GM23338 (cell line): Measurements from ENCODE around the gene SMOC2. TPM values are rescaled to one million over a fixed set of nuclear protein-coding genes. Genes with fewer than 3 reads are reported as not detected.

ENCODE experiments used
- ATAC-seq: fragments of 200-7000 bp; cut with Tn5 transposase; 3 replicates; pipeline ENCODE4 v1.9.1; 2020
- DNase-seq: peaks from one replicate; pipeline ENCODE4 v3.0.0-alpha.2; 2015; ENCODE audit warnings: low spot score
- H2AFZ ChIP-seq: fragments of 200-600 bp; sonication (generic); 2 replicates; pipeline ENCODE4 v1.8.0; 2016; ENCODE audit warnings: antibody characterized with exemption, mild to moderate bottlenecking, moderate library complexity
- H3F3A ChIP-seq: fragments of 200-600 bp; sonication (generic); replicated peaks from 2 replicates; pipeline ENCODE4 v1.8.0; 2017; ENCODE audit warnings: antibody characterized with exemption, mixed run types, low read depth
- H3K27ac ChIP-seq: fragments of 200-600 bp; sonication (generic); 2 replicates; pipeline ENCODE4 v1.6.1; 2016; ENCODE audit warnings: low read depth
- H3K27me3 ChIP-seq: fragments of 200-600 bp; sonication (generic); 2 replicates; pipeline ENCODE4 v1.8.0; 2016; ENCODE audit warnings: mild to moderate bottlenecking, mixed run types, moderate library complexity; ENCODE audit not compliant: insufficient read depth
- H3K36me3 ChIP-seq: fragments of 200-600 bp; sonication (generic); 2 replicates; pipeline ENCODE4 v1.8.0; 2016; ENCODE audit warnings: mild to moderate bottlenecking; ENCODE audit not compliant: insufficient read depth
- H3K4me1 ChIP-seq: fragments of 200-600 bp; sonication (generic); 2 replicates; pipeline ENCODE4 v1.8.0; 2016; ENCODE audit warnings: mild to moderate bottlenecking, moderate library complexity; ENCODE audit not compliant: insufficient read depth
- H3K4me2 ChIP-seq: fragments of 200-600 bp; sonication (generic); 2 replicates; pipeline ENCODE4 v1.7.1; 2017; ENCODE audit warnings: mixed run types
- H3K4me3 ChIP-seq: fragments of 200-600 bp; sonication (generic); 2 replicates; pipeline ENCODE4 v1.6.1; 2016; ENCODE audit warnings: mixed run types
- H3K79me2 ChIP-seq: fragments of 200-600 bp; sonication (generic); replicated peaks from 2 replicates; pipeline ENCODE4 v1.8.0; 2017; ENCODE audit warnings: mild to moderate bottlenecking; ENCODE audit not compliant: insufficient read depth
- H3K9me2 ChIP-seq: fragments of 200-600 bp; sonication (generic); 2 replicates; pipeline ENCODE4 v1.8.0; 2017; ENCODE audit not compliant: insufficient read depth
- H4K20me1 ChIP-seq: fragments of 200-600 bp; sonication (generic); replicated peaks from 2 replicates; pipeline ENCODE4 v1.8.0; 2017; ENCODE audit warnings: mild to moderate bottlenecking; ENCODE audit not compliant: insufficient read depth
- H3K27ac Mint-ChIP-seq: 2 replicates; pipeline ENCODE4 v1.8.0; 2020; ENCODE audit warnings: inconsistent platforms, mild to moderate bottlenecking, moderate library complexity, mixed read lengths
- H3K27me3 Mint-ChIP-seq: 3 replicates; pipeline ENCODE4 v1.8.0; 2022; ENCODE audit warnings: low read depth, mild to moderate bottlenecking, moderate library complexity, mixed read lengths, inconsistent platforms; ENCODE audit not compliant: insufficient read depth, poor library complexity
- H3K36me3 Mint-ChIP-seq: 3 replicates; pipeline ENCODE4 v1.8.0; 2021; ENCODE audit warnings: low read depth, mild to moderate bottlenecking, inconsistent platforms, moderate library complexity, mixed read lengths
- H3K4me1 Mint-ChIP-seq: 3 replicates; pipeline ENCODE4 v1.8.0; 2020; ENCODE audit warnings: mild to moderate bottlenecking, inconsistent platforms, mixed read lengths
- H3K4me3 Mint-ChIP-seq: 3 replicates; pipeline ENCODE4 v1.8.0; 2021; ENCODE audit warnings: moderate library complexity, mild to moderate bottlenecking, inconsistent platforms, mixed read lengths
- H3K9me3 Mint-ChIP-seq: 3 replicates; pipeline ENCODE4 v1.8.0; 2020; ENCODE audit warnings: moderate library complexity, mild to moderate bottlenecking, inconsistent platforms, mixed read lengths
- CREB1 ChIP-seq: fragments of 250-450 bp; sonication (Bioruptor Pico); IDR thresholded peaks from 2 replicates; pipeline ENCODE4 v1.5.0; 2020; ENCODE audit warnings: low read depth, mild to moderate bottlenecking, moderate library complexity
- EZH2 ChIP-seq: fragments of 200-600 bp; sonication (generic); IDR thresholded peaks from one replicate; pipeline ENCODE4 v1.8.0; 2017; ENCODE audit warnings: antibody characterized with exemption, mild to moderate bottlenecking, low read depth; ENCODE audit not compliant: unreplicated experiment
- EZH2phosphoT487 ChIP-seq: fragments of 200-600 bp; sonication (generic); IDR thresholded peaks from one replicate; pipeline ENCODE4 v1.8.1; 2018; ENCODE audit warnings: antibody characterized with exemption; ENCODE audit not compliant: unreplicated experiment
- JUNB ChIP-seq: IDR thresholded peaks from one replicate; pipeline ENCODE4 v1.6.1; 2016; ENCODE audit warnings: antibody characterized with exemption; ENCODE audit not compliant: unreplicated experiment
- NANOG ChIP-seq: IDR thresholded peaks from 2 replicates; pipeline ENCODE4 v1.6.1; 2016; ENCODE audit warnings: antibody characterized with exemption, borderline replicate concordance
- POLR2AphosphoS5 ChIP-seq: IDR thresholded peaks from 2 replicates; pipeline ENCODE4 v1.6.1; 2016; ENCODE audit warnings: antibody characterized with exemption, low read depth
- STAT1 ChIP-seq: IDR thresholded peaks from one replicate; pipeline ENCODE4 v1.6.1; 2016; ENCODE audit warnings: antibody characterized with exemption; ENCODE audit not compliant: unreplicated experiment
- ZNF114 ChIP-seq: fragments of 250-450 bp; sonication (Bioruptor Pico); IDR thresholded peaks from 2 replicates; pipeline ENCODE4 v1.5.0; 2020; ENCODE audit warnings: mild to moderate bottlenecking, moderate library complexity
- ZNF331 ChIP-seq: fragments of 250-450 bp; sonication (Bioruptor Pico); IDR thresholded peaks from 2 replicates; pipeline ENCODE4 v1.5.0; 2020; ENCODE audit warnings: low read depth, mild to moderate bottlenecking, moderate library complexity
- polyA plus RNA-seq: library from polyadenylated mRNA; unstranded; fragments of >200 nt; fragmentation: Nextera tagmentation; extraction: Ambion mirVana; gene quantifications from 2 replicates; pipeline ENCODE4 v1.2.1, GENCODE V29; 2016
- total RNA-seq: library from RNA; depleted of rRNA; stranded (reverse); fragments of >200 nt; shearing (Covaris generic); gene quantifications from 2 replicates; pipeline ENCODE4 v1.2.3, GENCODE V29; 2014
- TF ChIP-seq, protein P1 (sequence below), 2 experiments: fragments of 200-600 bp in 1 of 2; sonication (generic) in 1 of 2; conservative IDR thresholded peaks; 2 replicates each; pipeline versions ENCODE4 v1.5.1 to v1.6.1; 2016 to 2017; ENCODE audit warnings: antibody characterized with exemption in 2 of 2, low read depth in 2 of 2, mild to moderate bottlenecking in 2 of 2, moderate library complexity in 1 of 2
- TF ChIP-seq, protein P2 (sequence below): IDR thresholded peaks from 2 replicates; pipeline ENCODE4 v1.6.1; 2016; ENCODE audit warnings: antibody characterized with exemption
- TF ChIP-seq, protein P3 (sequence below): IDR thresholded peaks from one replicate; pipeline ENCODE4 v1.6.1; 2018; ENCODE audit warnings: antibody characterized with exemption; ENCODE audit not compliant: unreplicated experiment
- TF ChIP-seq, protein P4 (sequence below): fragments of 250-450 bp; sonication (Bioruptor Pico); IDR thresholded peaks from 2 replicates; pipeline ENCODE4 v1.5.0; 2020; ENCODE audit warnings: mild to moderate bottlenecking, moderate library complexity

The SMOC2 gene
- total and polyA plus RNA-seq, 2 experiments from 2014 or later: 4.3 to 6.5 TPM

DNA sequence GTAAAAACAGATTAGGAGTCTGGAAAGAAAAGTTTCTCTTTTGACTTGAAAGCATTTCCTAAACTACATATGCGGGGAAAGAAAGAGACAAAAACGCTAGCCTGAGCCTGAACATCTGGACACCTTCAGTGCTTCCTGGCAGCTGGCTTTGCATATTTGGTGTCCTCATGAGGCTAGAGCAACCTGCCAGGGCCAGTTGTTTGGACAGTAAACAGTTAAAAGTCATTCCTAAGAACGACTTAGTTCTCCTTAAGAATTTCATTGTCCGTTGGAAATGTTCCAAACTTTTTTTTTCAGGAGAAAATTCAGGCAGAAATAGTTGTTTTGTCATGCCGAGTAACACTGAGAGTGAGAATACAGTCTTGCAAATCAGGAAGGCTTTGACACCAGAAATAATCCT, 199.8 kb downstream of the SMOC2 start:
- Mint-ChIP-seq H3K9me3 (no peaks in the 10 kb centered on the region; the same call in 2 of the 3 replicates), H3K4me3 (no peak overlapping the region), H3K27me3 (peaks cover 4% of the 10 kb centered on the region), H3K36me3 (no peaks in the 10 kb centered on the region; the same call in 1 of the 3 replicates), H3K27ac (no peak overlapping the region; the same call in 1 of the 2 replicates), H3K4me1 (peaks cover 43% of the 10 kb centered on the region)
- no peak overlapping the region for H3K4me2 ChIP-seq
- no peaks in the 10 kb centered on the region for H3K27me3 ChIP-seq
- H2AFZ ChIP-seq: no peak overlapping the region
- no peaks in the 10 kb centered on the region for H3K9me2 ChIP-seq
- no peaks in the 10 kb centered on the region for H3K36me3 ChIP-seq
- H3K79me2 ChIP-seq: no peaks in the 10 kb centered on the region
- H4K20me1 ChIP-seq: no peaks in the 10 kb centered on the region
- H3F3A ChIP-seq: no peaks in the 10 kb centered on the region
- no peak overlapping the region for H3K4me3 ChIP-seq
- H3K27ac ChIP-seq: no peak overlapping the region
- no peak for ATAC-seq
- peaks cover 10% of the 10 kb centered on the region; the same call in 1 of the 2 replicates for H3K4me1 ChIP-seq
- TF ChIP-seq ZNF114 (CRISPR knock-in tag) (no peak), POLR2AphosphoS5 (no peak), CREB1 (CRISPR knock-in tag) (no peak), JUNB (no peak), EZH2phosphoT487 (no peak), EZH2 (no peak), ZNF331 (CRISPR knock-in tag) (no peak), STAT1 (no peak), NANOG (no peak)
- TF ChIP-seq, protein P1, sequence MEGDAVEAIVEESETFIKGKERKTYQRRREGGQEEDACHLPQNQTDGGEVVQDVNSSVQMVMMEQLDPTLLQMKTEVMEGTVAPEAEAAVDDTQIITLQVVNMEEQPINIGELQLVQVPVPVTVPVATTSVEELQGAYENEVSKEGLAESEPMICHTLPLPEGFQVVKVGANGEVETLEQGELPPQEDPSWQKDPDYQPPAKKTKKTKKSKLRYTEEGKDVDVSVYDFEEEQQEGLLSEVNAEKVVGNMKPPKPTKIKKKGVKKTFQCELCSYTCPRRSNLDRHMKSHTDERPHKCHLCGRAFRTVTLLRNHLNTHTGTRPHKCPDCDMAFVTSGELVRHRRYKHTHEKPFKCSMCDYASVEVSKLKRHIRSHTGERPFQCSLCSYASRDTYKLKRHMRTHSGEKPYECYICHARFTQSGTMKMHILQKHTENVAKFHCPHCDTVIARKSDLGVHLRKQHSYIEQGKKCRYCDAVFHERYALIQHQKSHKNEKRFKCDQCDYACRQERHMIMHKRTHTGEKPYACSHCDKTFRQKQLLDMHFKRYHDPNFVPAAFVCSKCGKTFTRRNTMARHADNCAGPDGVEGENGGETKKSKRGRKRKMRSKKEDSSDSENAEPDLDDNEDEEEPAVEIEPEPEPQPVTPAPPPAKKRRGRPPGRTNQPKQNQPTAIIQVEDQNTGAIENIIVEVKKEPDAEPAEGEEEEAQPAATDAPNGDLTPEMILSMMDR (conservative IDR thresholded peaks at IDR 0.05; ENCODE audit: low read depth in 2 of 2): no peak
- TF ChIP-seq, protein P2, sequence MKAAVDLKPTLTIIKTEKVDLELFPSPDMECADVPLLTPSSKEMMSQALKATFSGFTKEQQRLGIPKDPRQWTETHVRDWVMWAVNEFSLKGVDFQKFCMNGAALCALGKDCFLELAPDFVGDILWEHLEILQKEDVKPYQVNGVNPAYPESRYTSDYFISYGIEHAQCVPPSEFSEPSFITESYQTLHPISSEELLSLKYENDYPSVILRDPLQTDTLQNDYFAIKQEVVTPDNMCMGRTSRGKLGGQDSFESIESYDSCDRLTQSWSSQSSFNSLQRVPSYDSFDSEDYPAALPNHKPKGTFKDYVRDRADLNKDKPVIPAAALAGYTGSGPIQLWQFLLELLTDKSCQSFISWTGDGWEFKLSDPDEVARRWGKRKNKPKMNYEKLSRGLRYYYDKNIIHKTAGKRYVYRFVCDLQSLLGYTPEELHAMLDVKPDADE: no peak
- TF ChIP-seq, protein P3, sequence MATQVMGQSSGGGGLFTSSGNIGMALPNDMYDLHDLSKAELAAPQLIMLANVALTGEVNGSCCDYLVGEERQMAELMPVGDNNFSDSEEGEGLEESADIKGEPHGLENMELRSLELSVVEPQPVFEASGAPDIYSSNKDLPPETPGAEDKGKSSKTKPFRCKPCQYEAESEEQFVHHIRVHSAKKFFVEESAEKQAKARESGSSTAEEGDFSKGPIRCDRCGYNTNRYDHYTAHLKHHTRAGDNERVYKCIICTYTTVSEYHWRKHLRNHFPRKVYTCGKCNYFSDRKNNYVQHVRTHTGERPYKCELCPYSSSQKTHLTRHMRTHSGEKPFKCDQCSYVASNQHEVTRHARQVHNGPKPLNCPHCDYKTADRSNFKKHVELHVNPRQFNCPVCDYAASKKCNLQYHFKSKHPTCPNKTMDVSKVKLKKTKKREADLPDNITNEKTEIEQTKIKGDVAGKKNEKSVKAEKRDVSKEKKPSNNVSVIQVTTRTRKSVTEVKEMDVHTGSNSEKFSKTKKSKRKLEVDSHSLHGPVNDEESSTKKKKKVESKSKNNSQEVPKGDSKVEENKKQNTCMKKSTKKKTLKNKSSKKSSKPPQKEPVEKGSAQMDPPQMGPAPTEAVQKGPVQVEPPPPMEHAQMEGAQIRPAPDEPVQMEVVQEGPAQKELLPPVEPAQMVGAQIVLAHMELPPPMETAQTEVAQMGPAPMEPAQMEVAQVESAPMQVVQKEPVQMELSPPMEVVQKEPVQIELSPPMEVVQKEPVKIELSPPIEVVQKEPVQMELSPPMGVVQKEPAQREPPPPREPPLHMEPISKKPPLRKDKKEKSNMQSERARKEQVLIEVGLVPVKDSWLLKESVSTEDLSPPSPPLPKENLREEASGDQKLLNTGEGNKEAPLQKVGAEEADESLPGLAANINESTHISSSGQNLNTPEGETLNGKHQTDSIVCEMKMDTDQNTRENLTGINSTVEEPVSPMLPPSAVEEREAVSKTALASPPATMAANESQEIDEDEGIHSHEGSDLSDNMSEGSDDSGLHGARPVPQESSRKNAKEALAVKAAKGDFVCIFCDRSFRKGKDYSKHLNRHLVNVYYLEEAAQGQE: no peak
- TF ChIP-seq, protein P4, sequence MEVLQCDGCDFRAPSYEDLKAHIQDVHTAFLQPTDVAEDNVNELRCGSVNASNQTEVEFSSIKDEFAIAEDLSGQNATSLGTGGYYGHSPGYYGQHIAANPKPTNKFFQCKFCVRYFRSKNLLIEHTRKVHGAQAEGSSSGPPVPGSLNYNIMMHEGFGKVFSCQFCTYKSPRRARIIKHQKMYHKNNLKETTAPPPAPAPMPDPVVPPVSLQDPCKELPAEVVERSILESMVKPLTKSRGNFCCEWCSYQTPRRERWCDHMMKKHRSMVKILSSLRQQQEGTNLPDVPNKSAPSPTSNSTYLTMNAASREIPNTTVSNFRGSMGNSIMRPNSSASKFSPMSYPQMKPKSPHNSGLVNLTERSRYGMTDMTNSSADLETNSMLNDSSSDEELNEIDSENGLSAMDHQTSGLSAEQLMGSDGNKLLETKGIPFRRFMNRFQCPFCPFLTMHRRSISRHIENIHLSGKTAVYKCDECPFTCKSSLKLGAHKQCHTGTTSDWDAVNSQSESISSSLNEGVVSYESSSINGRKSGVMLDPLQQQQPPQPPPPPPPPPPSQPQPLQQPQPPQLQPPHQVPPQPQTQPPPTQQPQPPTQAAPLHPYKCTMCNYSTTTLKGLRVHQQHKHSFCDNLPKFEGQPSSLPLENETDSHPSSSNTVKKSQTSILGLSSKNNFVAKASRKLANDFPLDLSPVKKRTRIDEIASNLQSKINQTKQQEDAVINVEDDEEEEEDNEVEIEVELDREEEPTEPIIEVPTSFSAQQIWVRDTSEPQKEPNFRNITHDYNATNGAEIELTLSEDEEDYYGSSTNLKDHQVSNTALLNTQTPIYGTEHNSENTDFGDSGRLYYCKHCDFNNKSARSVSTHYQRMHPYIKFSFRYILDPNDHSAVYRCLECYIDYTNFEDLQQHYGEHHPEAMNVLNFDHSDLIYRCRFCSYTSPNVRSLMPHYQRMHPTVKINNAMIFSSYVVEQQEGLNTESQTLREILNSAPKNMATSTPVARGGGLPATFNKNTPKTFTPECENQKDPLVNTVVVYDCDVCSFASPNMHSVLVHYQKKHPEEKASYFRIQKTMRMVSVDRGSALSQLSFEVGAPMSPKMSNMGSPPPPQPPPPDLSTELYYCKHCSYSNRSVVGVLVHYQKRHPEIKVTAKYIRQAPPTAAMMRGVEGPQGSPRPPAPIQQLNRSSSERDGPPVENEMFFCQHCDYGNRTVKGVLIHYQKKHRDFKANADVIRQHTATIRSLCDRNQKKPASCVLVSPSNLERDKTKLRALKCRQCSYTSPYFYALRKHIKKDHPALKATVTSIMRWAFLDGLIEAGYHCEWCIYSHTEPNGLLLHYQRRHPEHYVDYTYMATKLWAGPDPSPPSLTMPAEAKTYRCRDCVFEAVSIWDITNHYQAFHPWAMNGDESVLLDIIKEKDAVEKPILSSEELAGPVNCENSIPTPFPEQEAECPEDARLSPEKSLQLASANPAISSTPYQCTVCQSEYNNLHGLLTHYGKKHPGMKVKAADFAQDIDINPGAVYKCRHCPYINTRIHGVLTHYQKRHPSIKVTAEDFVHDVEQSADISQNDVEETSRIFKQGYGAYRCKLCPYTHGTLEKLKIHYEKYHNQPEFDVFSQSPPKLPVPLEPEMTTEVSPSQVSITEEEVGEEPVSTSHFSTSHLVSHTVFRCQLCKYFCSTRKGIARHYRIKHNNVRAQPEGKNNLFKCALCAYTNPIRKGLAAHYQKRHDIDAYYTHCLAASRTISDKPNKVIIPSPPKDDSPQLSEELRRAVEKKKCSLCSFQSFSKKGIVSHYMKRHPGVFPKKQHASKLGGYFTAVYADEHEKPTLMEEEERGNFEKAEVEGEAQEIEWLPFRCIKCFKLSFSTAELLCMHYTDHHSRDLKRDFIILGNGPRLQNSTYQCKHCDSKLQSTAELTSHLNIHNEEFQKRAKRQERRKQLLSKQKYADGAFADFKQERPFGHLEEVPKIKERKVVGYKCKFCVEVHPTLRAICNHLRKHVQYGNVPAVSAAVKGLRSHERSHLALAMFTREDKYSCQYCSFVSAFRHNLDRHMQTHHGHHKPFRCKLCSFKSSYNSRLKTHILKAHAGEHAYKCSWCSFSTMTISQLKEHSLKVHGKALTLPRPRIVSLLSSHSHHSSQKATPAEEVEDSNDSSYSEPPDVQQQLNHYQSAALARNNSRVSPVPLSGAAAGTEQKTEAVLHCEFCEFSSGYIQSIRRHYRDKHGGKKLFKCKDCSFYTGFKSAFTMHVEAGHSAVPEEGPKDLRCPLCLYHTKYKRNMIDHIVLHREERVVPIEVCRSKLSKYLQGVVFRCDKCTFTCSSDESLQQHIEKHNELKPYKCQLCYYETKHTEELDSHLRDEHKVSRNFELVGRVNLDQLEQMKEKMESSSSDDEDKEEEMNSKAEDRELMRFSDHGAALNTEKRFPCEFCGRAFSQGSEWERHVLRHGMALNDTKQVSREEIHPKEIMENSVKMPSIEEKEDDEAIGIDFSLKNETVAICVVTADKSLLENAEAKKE (CRISPR knock-in tag): no peak
- no peak for DNase-seq
